Kidney epithelial cell (primary cell): Measurements from ENCODE around the gene ST14. TPM values are rescaled to one million over a fixed set of nuclear protein-coding genes. Genes with fewer than 3 reads are reported as not detected.
"Not testable (repeated sequence)": the region's sequence is repeated elsewhere in the genome, so short reads cannot be mapped to it uniquely, and the experiment has no call there.

Source experiments
- DNase-seq: peaks from one replicate; pipeline ENCODE4 v3.0.0-alpha.2; 2010; ENCODE audit warnings: low read depth
- H3K27me3 ChIP-seq: 2 replicates; pipeline ENCODE4 v1.6.0; 2011; ENCODE audit warnings: low read length; ENCODE audit not compliant: control insufficient read depth, insufficient read depth
- H3K36me3 ChIP-seq: 2 replicates; pipeline ENCODE4 v1.5.1; 2011; ENCODE audit warnings: low read length; ENCODE audit not compliant: control insufficient read depth, insufficient read depth
- H3K4me3 ChIP-seq: 2 replicates; pipeline ENCODE4 v1.5.1; 2011; ENCODE audit warnings: low read depth, mild to moderate bottlenecking, control low read depth, low read length
- total RNA-seq: library from RNA; depleted of rRNA; stranded (reverse); fragments of >200 nt; gene quantifications from 2 replicates; pipeline ENCODE4 v1.2.3, GENCODE V29; 2015
- TF ChIP-seq, protein P1 (sequence below): IDR thresholded peaks from 2 replicates; pipeline ENCODE4 v1.5.1; 2011; ENCODE audit warnings: mild to moderate bottlenecking, moderate library complexity, low read length, control low read depth, inconsistent platforms; ENCODE audit not compliant: insufficient read depth, poor library complexity, severe bottlenecking

ST14 gene
- total RNA-seq, 1 donor from 2014 or later = 93.0 TPM

DNA sequence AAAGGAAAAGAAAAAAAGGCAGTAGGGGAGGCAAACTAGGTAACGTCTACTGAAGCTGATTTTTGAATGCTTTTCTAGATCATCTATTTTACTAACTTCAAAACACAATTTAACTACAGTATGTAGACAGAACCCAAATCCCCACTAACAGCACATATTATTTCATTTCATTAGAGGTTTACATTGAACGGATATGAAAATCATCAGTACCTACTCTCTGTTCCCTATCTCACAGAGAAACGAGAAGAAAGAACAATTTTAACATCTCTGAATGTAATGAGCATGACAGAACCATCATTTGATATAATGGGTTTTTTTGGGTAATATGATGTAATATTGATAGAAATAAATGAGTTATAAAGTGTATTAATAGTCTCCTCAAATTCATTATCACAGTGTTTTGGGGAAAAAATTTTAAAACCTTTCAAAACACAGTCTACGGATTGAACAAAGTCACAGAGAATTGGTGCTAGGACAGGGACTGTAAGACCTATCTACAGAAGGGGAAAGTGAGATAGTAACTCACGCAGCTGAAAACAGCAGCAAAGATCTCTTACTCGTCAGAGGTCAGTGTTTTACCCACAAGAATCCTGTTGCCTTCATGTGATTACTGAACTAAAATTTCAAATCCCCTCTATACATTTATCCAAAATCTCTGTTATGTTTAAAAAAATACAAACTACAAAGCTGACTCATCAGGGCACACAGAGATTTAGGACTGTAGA is 77.9 kb downstream of the ST14 start:
- no peak for DNase-seq
- no peak overlapping the region for H3K4me3 ChIP-seq
- H3K27me3 ChIP-seq = no peaks in the 10 kb centered on the region
- peaks cover 1% of the 10 kb centered on the region for H3K36me3 ChIP-seq
- TF ChIP-seq, protein P1, sequence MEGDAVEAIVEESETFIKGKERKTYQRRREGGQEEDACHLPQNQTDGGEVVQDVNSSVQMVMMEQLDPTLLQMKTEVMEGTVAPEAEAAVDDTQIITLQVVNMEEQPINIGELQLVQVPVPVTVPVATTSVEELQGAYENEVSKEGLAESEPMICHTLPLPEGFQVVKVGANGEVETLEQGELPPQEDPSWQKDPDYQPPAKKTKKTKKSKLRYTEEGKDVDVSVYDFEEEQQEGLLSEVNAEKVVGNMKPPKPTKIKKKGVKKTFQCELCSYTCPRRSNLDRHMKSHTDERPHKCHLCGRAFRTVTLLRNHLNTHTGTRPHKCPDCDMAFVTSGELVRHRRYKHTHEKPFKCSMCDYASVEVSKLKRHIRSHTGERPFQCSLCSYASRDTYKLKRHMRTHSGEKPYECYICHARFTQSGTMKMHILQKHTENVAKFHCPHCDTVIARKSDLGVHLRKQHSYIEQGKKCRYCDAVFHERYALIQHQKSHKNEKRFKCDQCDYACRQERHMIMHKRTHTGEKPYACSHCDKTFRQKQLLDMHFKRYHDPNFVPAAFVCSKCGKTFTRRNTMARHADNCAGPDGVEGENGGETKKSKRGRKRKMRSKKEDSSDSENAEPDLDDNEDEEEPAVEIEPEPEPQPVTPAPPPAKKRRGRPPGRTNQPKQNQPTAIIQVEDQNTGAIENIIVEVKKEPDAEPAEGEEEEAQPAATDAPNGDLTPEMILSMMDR = no peak

DNA sequence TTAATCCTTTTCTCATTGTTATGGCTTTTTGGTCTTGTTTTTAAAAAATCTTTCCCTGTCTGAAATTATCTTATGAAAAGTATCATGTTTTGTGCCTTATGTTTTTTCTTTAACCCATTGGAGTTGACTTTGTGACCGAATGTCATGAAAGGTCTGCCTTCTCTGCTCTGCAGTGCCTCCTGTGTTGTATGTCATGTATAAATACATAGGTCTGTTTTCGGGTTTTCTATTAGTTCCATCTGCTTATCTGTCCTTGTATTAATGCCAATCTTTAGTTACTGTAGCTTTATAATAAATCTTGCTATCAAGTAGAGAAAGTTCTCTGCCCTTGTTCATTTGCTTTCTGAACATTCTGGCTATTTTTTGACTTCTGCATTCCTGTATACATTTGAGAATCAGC is 82.1 kb downstream of the ST14 start:
- no peaks in the 10 kb centered on the region for H3K36me3 ChIP-seq
- TF ChIP-seq, protein P1 = no peak
- no peak overlapping the region for H3K4me3 ChIP-seq
- no peak for DNase-seq
- H3K27me3 ChIP-seq = no peaks in the 10 kb centered on the region

- TF ChIP-seq, protein P1 = no peak
These were observed 84.2 kb downstream of the ST14 start for GRCh38 chr11:130243816-130244215.

GRCh38 chr11:130244848-130245247 is 85.3 kb downstream of the ST14 start:
- TF ChIP-seq, protein P1 = no peak

More at GRCh38 chr11:130243816-130244215, 84.2 kb downstream of the ST14 start:
- no peaks in the 10 kb centered on the region for H3K36me3 ChIP-seq
- H3K4me3 ChIP-seq = no peak overlapping the region
- no peaks in the 10 kb centered on the region for H3K27me3 ChIP-seq
- no peak for DNase-seq

DNA sequence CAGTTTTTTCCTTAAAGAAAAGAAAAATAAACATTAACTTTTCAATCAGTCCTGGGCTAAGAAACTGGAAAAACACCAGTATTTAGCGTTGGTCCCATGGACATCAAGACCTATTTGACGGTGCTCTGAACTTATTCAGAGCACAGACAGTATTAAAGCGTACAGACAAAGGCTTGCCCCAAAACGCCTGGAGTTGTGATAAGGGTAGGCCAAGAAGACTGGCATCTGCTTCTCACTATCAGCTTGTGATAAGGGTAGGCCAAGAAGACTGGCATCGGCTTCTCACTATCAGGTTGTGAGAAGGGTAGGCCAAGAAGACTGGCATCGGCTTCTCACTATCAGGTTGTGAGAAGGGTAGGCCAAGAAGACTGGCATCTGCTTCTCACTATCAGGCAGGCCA is 85.8 kb downstream of the ST14 start:
- not testable (repeated sequence) for H3K4me3 ChIP-seq, H3K27me3 ChIP-seq, DNase-seq, H3K36me3 ChIP-seq

More at GRCh38 chr11:130244848-130245247, 85.3 kb downstream of the ST14 start:
- DNase-seq = no peak
- no peaks in the 10 kb centered on the region for H3K27me3 ChIP-seq
- H3K36me3 ChIP-seq = no peaks in the 10 kb centered on the region
- no peak overlapping the region for H3K4me3 ChIP-seq

GRCh38 chr11:130246270-130246669 is 86.7 kb downstream of the ST14 start:
- Histone ChIP-seq H3K27me3 (no peaks in the 10 kb centered on the region), H3K4me3 (no peak overlapping the region), H3K36me3 (no peaks in the 10 kb centered on the region)
- DNase-seq = no peak
- TF ChIP-seq, protein P1 = no peak
